Stomach smooth muscle (tissue), 2 donors: ENCODE results near the gene CDH4.

Experiments used
- H3K27ac ChIP-seq: one replicate; pipeline ENCODE4 v1.7.0; 2013; ENCODE audit warnings: mild to moderate bottlenecking, low read length, inconsistent platforms
- H3K27me3 ChIP-seq, 2 donors: one replicate each; pipeline ENCODE4 v1.7.0; 2013; ENCODE audit warnings: low read length in 2 of 2; ENCODE audit not compliant: insufficient read depth in 2 of 2, control insufficient read depth in 1 of 2
- H3K36me3 ChIP-seq, 2 donors: one replicate each; pipeline ENCODE4 v1.7.0; 2013; ENCODE audit warnings: low read length in 2 of 2; ENCODE audit not compliant: control insufficient read depth in 2 of 2, insufficient read depth in 2 of 2
- H3K4me1 ChIP-seq: one replicate; pipeline ENCODE4 v1.7.0; 2013; ENCODE audit warnings: low read length; ENCODE audit not compliant: control insufficient read depth, insufficient read depth
- H3K4me3 ChIP-seq, 2 donors: one replicate each; pipeline ENCODE4 v1.7.0; 2013; ENCODE audit warnings: low read length in 2 of 2
- H3K9ac ChIP-seq, 2 donors: one replicate each; pipeline ENCODE4 v1.7.0; 2013; ENCODE audit warnings: low read length in 2 of 2, mild to moderate bottlenecking in 1 of 2
- H3K9me3 ChIP-seq, 2 donors: one replicate each; pipeline ENCODE4 v1.7.0; 2013; ENCODE audit warnings: low read length in 2 of 2; ENCODE audit not compliant: control insufficient read depth in 2 of 2
- donor health status: healthy.
- donor health status: Pancreatic carcinoma.

Gene CDH4

DNA sequence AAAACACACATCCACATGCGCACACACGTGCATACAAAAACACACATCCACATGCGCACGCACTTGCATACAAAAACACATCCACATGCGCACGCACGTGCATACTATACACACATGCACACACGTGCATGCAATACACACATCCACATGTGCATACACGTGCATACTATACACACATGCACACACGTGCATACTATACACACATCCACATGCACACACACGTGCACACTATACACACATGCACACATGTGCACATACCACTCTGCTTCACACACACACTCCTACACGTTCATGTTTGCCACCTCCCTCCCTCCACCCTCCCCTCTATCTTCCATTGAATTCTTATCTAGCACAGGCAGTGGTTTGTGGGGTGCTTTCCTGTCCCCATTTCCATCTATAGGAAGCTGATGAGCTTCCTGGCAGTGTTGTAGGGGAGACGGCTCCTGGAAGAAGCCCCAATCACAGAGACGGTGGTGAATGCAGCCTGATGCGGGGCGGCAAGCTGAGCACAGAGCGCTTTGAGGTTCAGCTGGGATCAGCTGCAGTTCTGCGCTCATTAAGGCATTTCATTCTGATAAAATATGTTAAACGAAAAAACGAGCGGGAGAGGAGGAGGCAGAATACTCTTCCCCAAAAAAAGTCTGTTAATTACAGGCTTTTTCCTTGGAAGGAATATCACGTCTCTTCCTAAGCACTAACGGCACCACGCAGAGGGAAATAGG lies 525.9 kb downstream of the CDH4 start:
- Histone ChIP-seq H3K9me3 (peaks cover 5 to 17% of the 10 kb centered on the region in 2 donors), H3K4me3 (no peak overlapping the region), H3K36me3 (no peaks in the 10 kb centered on the region), H3K9ac (no peak overlapping the region), H3K4me1 (no peaks in the 10 kb centered on the region), H3K27me3 (peaks cover 7 to 8% of the 10 kb centered on the region in 2 donors), H3K27ac (no peak overlapping the region)

DNA sequence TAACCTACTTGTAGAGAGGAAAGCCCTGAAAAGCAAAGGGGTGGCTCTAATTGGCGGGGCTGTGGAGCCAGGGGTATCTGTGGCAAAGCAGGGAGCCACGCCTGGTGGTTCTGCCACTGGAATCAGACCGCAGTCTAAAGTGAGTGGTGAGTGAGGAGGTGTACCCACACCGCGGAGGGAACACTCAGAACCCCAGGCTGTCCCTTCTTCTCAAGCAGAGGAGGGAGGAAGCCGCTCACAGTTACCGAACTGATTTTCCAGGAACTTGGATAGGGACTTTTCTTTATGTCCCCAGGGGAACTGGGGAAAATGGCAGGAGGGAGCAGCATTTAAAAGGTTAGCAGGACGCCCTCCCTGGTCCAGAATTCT lies 526.4 kb downstream of the CDH4 start:
- H3K9ac ChIP-seq = no peak overlapping the region
- H3K36me3 ChIP-seq = no peaks in the 10 kb centered on the region
- H3K27me3 ChIP-seq = peaks cover 5 to 7% of the 10 kb centered on the region in 2 donors
- no peaks in the 10 kb centered on the region for H3K4me1 ChIP-seq
- no peak overlapping the region for H3K27ac ChIP-seq
- H3K4me3 ChIP-seq = no peak overlapping the region
- peaks cover 5 to 17% of the 10 kb centered on the region in 2 donors for H3K9me3 ChIP-seq

DNA sequence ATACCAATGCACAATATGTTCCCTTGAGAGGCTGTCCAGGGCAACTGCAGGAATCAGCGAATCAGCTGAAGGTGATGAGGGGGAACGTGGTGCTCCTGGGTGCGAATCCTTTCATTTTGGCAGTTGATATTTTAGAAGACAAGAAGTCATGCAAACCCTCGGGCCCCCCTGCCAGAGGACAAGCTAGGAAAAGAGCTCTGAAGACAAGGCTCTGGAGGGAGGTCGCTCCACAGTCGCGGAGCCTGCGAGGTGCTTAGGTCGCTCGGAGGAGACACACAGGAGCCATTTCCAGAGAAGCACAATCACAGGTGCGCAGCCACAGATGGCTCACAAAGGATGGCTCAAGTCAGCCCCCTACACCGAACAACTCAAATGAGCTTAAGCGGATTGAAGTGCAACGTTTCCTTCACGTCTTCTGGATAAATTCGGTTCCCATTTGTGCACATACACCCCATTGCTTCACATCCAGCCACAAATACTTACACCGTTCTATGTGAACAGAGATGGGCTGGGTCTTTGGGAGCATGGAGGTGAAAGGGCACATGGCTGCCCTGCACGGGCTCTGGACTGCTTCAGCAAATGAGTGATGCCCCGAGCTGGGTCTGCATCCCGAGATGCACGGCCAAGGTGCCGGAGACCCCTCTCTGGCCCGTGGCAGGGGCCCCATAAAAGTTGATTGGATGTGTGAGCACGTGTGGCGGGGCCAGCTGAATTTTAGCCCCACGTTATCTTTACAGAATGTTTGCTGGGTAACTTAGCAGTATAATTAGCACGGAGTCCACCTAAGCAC lies 527.3 kb downstream of the CDH4 start:
- H3K9ac ChIP-seq = no peak overlapping the region
- no peak overlapping the region for H3K4me3 ChIP-seq
- no peak overlapping the region for H3K27ac ChIP-seq
- peaks cover 5 to 6% of the 10 kb centered on the region in 2 donors for H3K27me3 ChIP-seq
- no peaks in the 10 kb centered on the region for H3K36me3 ChIP-seq
- H3K9me3 ChIP-seq = peaks cover 5 to 17% of the 10 kb centered on the region in 2 donors
- H3K4me1 ChIP-seq = no peaks in the 10 kb centered on the region

GRCh38 chr20:61780066-61780465 lies 528.0 kb downstream of the CDH4 start:
- Histone ChIP-seq H3K27ac (no peak overlapping the region), H3K9ac (no peak overlapping the region), H3K4me3 (no peak overlapping the region), H3K27me3 (peaks cover 5 to 10% of the 10 kb centered on the region in 2 donors), H3K36me3 (no peaks in the 10 kb centered on the region), H3K4me1 (no peaks in the 10 kb centered on the region), H3K9me3 (peaks cover 5 to 17% of the 10 kb centered on the region in 2 donors)

- no peak overlapping the region for H3K4me3 ChIP-seq
- H3K36me3 ChIP-seq = no peaks in the 10 kb centered on the region
- H3K9me3 ChIP-seq = peaks cover 5 to 14% of the 10 kb centered on the region in 2 donors
- no peaks in the 10 kb centered on the region for H3K4me1 ChIP-seq
- H3K27ac ChIP-seq = no peak overlapping the region
- H3K27me3 ChIP-seq = peaks cover 3 to 8% of the 10 kb centered on the region in 2 donors
- H3K9ac ChIP-seq = no peak overlapping the region
Measured at GRCh38 chr20:61784801-61785566, 532.9 kb downstream of the CDH4 start.

GRCh38 chr20:61785567-61785816 lies 533.4 kb downstream of the CDH4 start:
- Histone ChIP-seq H3K36me3 (no peaks in the 10 kb centered on the region), H3K4me1 (no peaks in the 10 kb centered on the region), H3K27me3 (peaks cover 0 to 8% of the 10 kb centered on the region in 2 donors), H3K27ac (no peak overlapping the region), H3K4me3 (no peak overlapping the region), H3K9ac (no peak overlapping the region), H3K9me3 (peaks cover 5 to 13% of the 10 kb centered on the region in 2 donors)

- Histone ChIP-seq H3K4me3 (no peak overlapping the region), H3K9me3 (peaks cover 5 to 6% of the 10 kb centered on the region in 2 donors), H3K27me3 (peaks cover 0 to 8% of the 10 kb centered on the region in 2 donors), H3K9ac (no peak overlapping the region), H3K36me3 (no peaks in the 10 kb centered on the region), H3K27ac (no peak overlapping the region), H3K4me1 (no peaks in the 10 kb centered on the region)
Measured at GRCh38 chr20:61786230-61786629, 534.2 kb downstream of the CDH4 start.

DNA sequence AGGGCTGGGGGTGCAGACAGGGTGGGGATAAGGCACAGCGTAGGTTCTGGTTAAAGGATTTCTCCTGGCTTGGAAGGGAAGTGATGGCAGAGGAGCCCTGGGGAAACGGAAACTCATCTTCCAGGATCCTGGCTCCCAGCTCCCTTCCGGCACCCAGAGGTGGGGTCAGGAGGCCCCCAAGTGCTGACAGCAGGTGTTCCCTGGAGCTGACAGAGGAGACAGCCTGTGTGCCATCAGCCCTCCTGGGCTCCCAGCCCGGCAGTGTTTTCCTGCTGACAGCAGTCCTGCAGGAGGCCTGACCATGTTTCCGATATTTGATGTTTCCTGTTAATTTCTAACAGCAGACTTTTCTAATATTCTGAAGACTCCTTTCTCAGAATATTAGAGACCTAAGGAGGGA lies 536.3 kb downstream of the CDH4 start:
- H3K27ac ChIP-seq = no peak overlapping the region
- H3K9me3 ChIP-seq = no peaks in the 10 kb centered on the region
- H3K36me3 ChIP-seq = no peaks in the 10 kb centered on the region
- H3K27me3 ChIP-seq = peaks cover 0 to 8% of the 10 kb centered on the region in 2 donors
- no peaks in the 10 kb centered on the region for H3K4me1 ChIP-seq
- H3K4me3 ChIP-seq = no peak overlapping the region
- no peak overlapping the region for H3K9ac ChIP-seq

DNA sequence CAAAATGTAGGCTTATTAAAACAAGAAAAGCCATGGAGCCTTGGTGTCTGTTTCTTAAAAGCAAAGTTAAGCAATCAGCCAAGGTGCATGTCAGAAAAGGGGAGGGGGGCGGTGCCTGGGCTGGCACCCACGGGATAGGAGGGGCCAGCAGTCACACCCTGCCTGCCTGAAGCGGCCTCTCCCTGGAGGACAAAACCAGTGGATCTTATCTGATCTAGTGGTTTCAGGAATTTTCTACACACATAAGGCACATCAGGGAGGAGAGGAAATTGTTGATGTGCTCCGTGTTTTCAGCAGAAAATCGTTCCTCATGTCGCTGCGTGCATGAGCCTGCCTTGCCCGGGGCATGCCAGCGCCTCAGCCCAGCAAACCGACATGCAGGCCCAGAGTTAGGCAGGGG lies 537.3 kb downstream of the CDH4 start:
- no peak overlapping the region for H3K4me3 ChIP-seq
- peaks cover 0 to 8% of the 10 kb centered on the region in 2 donors for H3K27me3 ChIP-seq
- no peaks in the 10 kb centered on the region for H3K4me1 ChIP-seq
- no peaks in the 10 kb centered on the region for H3K9me3 ChIP-seq
- H3K36me3 ChIP-seq = no peaks in the 10 kb centered on the region
- no peak overlapping the region for H3K27ac ChIP-seq
- no peak overlapping the region for H3K9ac ChIP-seq

DNA sequence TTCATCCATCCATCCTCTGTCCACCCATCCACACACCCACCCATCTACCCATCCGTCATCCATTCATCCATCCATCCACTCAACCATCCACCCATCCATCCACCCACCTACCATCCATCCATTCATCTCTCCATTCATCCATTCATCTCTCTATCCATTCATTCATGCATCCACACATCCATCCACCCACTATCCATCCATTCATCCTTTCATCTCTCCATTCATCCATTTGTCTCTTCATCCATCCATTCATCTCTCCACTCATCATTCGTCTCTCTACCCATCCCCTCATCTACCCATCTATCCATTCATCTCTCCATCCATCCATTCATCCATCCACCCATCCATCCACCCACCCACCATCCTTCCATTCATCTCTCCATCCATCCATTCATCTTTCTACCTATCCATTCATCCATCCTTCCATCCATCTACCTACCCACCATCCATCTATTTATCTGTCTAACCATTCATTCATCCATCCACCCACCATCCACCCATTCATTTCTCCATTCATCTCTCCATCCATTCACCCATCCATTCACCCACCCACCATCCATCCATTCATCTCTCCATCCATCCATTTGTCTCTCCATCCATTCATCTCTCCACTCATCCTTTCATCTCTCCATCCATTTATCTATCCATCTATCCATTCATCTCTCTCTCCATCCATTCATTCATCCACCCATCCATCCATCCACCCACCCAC lies 538.2 kb downstream of the CDH4 start:
- Histone ChIP-seq H3K4me1 (no peaks in the 10 kb centered on the region), H3K9me3 (no peaks in the 10 kb centered on the region), H3K36me3 (no peaks in the 10 kb centered on the region), H3K27me3 (peaks cover 0 to 3% of the 10 kb centered on the region in 2 donors), H3K27ac (no peak overlapping the region), H3K9ac (no peak overlapping the region), H3K4me3 (no peak overlapping the region)
